Central memory CD4-positive, alpha-beta T cell (primary cell): ENCODE measurements around the gene PTPRF.

Experiments used
- DNase-seq: peaks from one replicate; pipeline ENCODE4 v3.0.0; 2022

PTPRF gene

DNA sequence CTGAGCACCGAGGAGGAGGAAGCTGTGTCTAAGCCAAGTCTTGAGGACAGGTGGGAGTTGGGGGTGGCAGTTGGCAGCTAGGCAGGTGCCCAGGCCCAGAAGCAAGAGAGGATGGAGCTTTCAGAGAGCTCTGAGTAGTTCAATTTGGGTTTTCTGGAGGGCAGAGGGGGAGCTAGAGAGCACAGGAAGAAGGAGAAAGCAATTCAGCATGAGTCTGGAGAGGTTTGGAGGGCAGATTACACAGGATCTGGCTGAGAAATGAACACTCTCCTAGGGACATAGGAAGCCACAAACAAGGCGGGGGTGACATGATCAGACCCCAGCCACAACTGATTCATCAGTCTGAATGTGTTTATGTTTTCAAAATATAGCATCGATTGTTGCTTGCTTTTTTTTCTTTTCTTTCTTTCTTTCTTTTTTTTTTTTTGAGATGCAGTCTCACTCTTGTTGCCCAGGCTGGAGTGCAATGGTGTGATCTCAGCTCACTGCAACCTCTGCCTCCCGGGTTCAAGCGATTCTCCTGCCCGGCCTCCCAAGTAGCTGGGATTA is 23.8 kb downstream of the PTPRF start:
- DNase-seq, result no peak

DNA sequence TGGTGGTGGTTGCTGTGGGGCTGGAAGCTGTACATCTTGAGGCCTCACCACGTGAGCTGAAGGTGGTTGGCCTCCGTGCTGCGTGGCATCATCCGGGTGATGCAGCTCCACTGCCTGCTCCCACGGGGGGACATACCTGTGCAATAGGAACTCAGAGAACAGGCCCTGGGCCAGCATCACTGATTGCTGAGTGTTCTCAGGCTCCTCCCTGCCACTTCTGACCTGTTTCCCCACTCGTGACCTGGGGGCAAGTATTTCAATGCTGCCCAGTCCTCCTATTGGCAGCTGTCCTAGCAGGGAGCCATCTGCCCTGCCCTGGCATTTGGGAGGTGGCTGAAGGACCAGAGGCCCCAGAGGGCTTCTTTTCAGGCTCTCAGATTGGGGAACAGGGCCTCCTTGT is 26.1 kb downstream of the PTPRF start:
- DNase-seq, result no peak

DNA sequence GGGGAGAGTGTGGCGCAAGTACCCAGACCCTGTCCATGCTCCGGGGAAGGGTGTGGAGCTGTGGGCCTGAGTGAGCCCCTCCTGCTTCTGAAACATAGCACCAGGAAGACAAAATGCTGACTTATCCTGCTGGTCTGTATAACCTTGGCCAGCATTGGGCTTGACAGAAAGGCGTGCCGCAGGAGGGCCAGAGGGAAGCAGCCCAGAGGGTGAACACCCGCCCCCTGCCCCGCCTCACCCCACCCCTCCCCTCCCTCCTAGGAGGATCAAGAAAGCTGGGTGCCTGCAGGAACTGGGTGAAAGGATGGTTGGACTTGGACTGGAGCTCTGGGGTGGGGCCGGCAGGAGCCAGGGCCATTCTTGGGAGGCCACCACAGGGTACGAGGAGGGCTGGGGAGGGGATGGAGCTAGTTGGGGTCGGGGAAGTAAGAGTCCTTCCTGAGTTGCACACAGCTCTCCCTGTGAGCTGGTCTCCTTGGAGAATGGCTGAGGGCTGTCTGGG is 27.1 kb downstream of the PTPRF start:
- DNase-seq, result no peak

GRCh38 chr1:43558346-43558841 is 27.7 kb downstream of the PTPRF start:
- no peak for DNase-seq

GRCh38 chr1:43559714-43560113 is 29.0 kb downstream of the PTPRF start:
- no peak for DNase-seq

- no peak for DNase-seq
Measured at GRCh38 chr1:43560286-43560685, 29.6 kb downstream of the PTPRF start.

- DNase-seq, result no peak
Measured at GRCh38 chr1:43563876-43564539, 33.3 kb downstream of the PTPRF start.

- DNase-seq, result no peak
Measured at GRCh38 chr1:43564551-43565348, 34.1 kb downstream of the PTPRF start.

DNA sequence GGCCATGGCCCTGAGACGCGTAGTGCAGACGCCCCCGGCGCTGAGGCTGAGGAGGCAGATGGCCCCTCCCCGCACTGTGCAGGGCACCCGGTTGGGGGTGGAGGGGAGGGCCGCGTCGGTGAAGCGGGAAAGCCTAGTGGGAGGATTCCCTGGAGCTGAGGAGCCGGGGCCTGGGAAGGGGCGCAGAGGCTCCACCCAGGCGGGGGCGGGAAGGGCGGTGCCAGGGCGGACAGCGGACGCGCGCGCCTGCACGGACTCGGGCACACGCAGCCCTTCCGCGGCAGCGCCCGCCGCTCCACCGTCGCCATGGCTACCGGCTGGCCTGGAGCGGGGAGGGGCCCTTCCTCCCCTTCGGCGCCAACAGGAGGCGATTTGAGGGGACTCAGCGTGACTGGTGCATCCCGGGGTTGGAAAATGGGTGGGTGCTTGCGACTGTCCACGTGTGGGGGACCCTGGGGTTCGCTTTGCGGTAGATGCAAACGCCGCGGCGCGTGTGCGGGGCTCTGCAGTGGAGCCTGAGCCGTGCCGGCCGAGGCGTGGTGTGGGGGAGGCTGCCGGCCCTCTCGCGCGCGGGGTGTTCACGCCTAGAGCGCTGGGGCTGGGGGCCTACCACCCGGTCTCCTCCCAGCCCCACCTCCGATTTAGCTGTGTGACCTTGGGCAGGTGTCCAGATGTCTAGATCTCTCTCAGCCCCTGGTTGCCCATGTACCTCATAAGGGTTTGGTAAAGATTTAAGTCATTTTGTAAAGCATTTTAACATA is 35.1 kb downstream of the PTPRF start:
- peak; percentile 10 for DNase-seq

GRCh38 chr1:43566382-43567044 is 35.8 kb downstream of the PTPRF start:
- no peak for DNase-seq

- no peak for DNase-seq
Measured at GRCh38 chr1:43569175-43569574, 38.5 kb downstream of the PTPRF start.

GRCh38 chr1:43570277-43570676 is 39.6 kb downstream of the PTPRF start:
- no peak for DNase-seq

GRCh38 chr1:43570715-43571114 is 40.0 kb downstream of the PTPRF start:
- DNase-seq, result no peak

DNA sequence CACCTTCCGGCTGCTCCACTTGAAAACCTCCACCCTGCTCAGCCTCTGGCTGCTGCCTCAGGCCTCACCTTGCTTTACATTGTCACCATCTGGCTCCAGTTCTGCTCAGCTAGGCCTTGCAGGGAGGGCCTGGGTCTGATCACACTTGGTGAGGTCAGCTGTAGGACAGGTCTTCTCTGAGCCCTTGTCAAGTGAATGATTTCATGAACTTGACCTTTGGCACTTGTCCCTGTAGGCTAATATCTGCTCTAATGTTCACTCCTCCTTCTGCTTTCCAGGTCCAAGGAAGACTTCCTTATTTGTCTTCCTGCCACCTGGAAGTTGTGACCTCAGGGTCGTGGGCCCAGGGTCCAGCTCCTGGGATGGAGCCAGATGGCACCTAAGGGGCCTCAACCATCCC is 41.4 kb downstream of the PTPRF start:
- DNase-seq, result no peak

- no peak for DNase-seq
Measured at GRCh38 chr1:43572538-43572937, 41.9 kb downstream of the PTPRF start.

DNA sequence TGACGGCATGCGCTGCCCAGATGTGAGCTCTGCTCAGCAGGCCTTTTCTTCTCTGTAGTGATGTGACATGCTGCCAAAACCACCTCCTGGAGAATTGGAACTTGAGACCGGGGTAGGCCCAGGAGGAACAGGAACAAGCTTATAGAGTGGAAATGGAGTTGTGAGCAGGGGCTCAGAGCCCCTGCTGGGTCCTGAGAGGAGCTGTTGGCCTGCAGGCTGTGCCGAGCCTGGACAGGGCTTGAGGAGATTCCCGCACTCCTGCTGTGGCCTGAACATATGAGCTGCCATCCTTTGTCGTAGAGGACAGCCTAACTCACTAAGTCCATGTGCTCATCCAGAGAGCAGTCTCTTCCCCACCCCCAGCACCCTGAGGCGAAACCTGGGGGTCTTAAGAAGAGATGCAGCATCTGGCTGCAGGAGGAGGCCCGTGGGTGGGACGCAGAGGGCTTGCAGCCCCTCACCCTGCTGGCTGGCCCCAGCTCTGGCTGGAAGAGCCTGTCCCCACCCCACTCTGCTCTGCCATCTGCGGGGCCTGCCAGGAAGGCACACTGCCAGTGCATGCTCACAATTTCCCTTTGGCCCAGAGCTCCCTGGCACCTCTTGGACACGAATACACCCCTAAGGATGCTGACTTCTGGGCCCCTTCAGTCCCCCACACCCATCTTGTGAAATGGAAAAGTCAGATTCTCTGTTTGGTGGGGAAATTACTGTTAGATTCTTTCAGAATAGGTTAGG is 42.5 kb downstream of the PTPRF start:
- DNase-seq, result no peak

DNA sequence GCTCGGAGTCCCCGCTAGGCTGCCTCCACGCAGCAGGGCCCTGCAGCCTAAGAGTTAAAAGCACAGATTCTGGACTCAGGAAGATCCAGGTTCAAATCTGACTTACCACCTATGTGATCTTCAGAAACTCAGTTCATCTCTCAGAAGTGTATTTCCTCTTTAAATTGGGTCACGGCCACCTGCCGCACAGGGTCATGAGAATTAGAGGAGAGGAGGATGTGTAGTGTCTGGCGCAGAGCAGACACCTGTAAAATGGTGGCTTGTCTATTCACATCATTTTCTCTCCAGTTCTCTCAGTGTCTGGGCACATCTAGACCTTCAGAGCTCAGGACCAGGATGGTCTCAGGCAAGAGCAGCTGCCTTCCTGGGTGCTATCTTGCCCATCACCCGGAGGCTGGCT is 45.8 kb downstream of the PTPRF start:
- DNase-seq, result no peak

DNA sequence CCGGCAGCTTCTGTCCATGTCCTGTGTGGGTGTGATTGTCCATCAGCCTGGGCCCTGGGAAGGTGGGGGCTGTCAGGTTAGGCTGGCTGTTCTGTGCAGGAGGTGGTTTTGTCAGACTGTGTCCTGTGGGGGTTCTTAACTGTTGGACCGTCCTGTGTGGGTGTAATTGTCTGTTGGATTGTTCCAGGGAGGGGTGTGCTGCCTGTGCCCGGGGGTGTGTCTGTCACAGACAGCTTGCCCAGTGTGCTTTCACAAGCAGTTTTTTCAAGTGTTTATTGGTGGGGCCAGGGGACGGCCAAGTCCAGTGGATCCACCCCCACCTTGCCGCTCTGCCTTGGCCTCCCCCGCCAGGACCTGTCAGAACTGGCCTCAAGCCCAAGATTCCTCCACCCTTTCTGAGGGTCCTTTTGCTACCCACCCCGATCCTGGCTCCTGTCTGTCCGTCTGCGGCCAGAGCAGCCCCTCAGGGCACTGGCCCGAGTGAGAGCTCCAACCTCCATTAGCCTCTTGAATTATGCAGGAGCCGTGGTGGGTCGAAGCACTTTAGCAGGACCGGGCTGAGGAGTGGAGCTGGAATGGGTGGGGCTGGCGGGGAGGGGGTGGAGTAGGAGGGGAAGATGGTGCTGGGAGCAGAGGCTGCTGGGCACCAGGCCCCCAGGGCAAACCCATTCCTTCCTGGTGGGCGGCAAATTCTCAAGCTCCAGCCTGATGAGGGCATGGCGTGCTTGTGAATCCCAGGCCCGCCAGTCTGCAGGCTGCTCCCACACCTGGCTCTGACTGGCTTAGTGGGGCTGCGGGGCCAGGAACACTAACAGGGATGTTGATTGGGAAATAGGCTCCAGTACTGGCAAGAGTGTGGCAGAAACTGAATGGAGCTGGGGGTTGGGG is 47.2 kb downstream of the PTPRF start:
- DNase-seq, result no peak

GRCh38 chr1:43580039-43580438 is 49.4 kb downstream of the PTPRF start:
- no peak for DNase-seq

- DNase-seq, result no peak
Measured at GRCh38 chr1:43582162-43582566, 51.5 kb downstream of the PTPRF start.

DNA sequence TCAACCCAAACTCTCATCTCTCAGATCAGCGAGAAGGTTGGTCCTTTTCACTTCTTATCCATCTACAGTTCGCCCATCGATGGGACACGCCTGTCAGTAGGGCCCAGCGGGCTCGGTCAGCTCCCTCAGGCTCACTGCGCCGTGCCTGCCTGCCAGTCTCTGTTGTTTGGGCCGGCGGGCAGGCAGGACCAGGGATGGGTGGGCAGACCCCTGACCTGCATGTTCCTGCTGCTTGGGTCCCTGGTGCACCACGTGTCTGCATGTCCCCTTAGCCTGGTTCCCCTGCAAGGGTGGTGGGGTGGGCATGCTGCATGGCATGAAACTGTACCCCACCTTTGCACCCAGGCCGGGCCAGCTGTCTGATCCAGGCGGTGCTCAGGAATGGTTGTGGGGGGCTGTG is 52.4 kb downstream of the PTPRF start:
- no peak for DNase-seq
